Embryonic facial prominence (tissue), 1 donor: ENCODE measurements around the gene SMIM10L1.

Experiments used
- DNase-seq: peaks from one replicate; pipeline ENCODE4 v3.0.0-alpha.2; 2016; ENCODE audit errors: extremely low spot score

SMIM10L1 gene

GRCh38 chr12:11171145-11171968 lies at the start of gene SMIM10L1:
SMIM10L1 (plus strand) TSS chr12:11171194; CDS start chr12:11171357, 163 bp downstream.
- DNase-seq = peak; percentile 87

DNA sequence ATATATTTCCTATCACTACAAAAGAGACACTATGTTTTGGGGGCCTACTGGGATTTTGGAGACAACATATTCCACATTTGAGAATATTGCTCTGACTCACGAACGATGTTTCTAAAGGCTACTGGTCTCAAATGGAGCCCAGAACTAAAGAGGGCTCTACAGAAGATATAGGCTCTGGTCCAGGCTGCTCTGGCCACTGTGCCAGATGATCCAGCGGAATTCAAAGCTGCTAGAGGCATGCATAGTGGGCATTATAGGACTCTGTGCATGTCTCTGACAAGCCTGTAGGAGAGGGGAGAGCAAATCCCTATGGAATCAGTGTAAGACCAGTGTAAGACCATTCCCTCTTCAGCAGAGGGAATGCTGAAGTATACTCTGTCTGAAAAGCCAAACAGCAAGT lies 40.6 kb upstream of the SMIM10L1 start:
- no peak for DNase-seq

GRCh38 chr12:11130999-11131398 lies 40.0 kb upstream of the SMIM10L1 start:
- no peak for DNase-seq

GRCh38 chr12:11133162-11133561 lies 37.8 kb upstream of the SMIM10L1 start:
- DNase-seq = no peak

DNA sequence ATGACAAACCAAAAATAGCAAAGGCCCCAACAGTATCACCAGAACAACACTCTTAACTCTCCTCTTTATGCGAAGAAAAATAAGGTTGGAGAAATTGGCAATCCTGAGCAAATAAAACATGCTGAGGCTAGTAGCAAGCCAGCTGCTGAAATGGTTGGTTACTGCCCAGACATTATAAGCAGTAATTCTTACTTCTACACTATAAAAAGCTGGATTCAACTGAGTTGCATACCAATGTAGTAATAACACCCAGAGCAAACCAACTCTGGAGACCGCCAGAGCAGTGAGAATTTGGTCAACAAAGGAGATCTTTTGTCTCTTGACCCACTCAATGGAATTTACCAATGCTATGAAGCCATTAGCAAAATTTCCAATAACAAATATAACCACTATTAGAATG lies 37.2 kb upstream of the SMIM10L1 start:
- DNase-seq = no peak

- DNase-seq = no peak
Measured at GRCh38 chr12:11134305-11134704, 36.7 kb upstream of the SMIM10L1 start, which contains the start of gene TAS2R30. TAS2R30 (minus strand) TSS chr12:11134644; CDS start chr12:11134244, 400 bp downstream.

DNA sequence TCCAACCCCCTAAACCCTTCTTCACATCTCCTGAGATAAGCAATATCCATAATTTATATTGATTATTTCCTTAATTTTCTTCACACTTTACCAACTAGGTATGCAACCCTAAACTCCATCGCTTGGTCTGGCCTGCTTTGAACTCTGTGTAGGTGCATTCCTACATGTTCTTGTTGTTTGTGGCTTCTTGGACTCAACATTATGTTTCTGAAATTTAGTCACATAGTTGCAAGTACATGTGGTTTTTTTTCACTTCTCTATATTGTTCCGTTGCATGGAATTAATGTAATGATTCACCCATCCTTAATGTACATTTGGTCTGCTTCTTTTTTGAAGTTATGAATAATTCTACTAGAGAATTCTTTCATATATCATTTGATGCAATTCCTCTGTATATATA lies 34.9 kb upstream of the SMIM10L1 start:
- no peak for DNase-seq

DNA sequence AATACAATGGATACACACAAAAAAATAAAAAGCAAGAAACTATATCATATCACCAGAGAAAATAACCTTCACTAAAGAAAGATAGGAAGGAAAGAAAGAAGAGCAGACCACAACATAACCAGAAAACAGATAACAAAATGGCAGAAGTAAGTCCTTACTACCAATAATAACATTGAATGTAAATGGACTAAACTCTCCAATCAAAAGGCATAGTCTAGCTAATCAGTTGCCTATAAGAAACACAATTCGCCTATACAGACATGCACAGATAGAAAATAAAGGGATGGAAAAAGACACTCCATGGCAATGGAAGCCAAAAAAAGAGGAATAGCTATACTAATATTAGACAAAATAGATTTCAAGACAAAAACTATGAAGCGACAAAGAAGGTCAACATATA lies 27.6 kb upstream of the SMIM10L1 start:
- no peak for DNase-seq

GRCh38 chr12:11144297-11144696 lies 26.7 kb upstream of the SMIM10L1 start:
- DNase-seq = no peak

DNA sequence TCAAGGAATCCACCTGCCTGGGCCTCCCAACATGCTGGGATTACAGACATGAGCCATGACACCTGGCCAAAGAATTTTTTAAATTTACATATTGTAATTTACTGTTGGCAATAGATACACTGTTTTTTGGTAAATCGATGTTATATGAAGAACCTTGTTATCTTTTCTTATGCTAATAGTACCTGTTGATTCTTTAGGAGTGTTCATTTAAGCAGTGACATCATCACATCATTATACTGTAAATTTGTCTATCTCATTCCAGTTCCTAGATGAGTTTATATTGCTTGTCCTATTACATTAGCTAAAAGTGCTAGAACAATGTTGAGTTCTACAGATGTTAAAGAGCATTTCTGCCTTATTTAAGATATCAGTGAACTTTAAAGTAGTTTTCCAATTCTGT lies 23.6 kb upstream of the SMIM10L1 start:
- DNase-seq = no peak

- DNase-seq = no peak
Measured at GRCh38 chr12:11150832-11151231, 20.2 kb upstream of the SMIM10L1 start.

GRCh38 chr12:11152725-11153124 lies 18.3 kb upstream of the SMIM10L1 start:
- no peak for DNase-seq

DNA sequence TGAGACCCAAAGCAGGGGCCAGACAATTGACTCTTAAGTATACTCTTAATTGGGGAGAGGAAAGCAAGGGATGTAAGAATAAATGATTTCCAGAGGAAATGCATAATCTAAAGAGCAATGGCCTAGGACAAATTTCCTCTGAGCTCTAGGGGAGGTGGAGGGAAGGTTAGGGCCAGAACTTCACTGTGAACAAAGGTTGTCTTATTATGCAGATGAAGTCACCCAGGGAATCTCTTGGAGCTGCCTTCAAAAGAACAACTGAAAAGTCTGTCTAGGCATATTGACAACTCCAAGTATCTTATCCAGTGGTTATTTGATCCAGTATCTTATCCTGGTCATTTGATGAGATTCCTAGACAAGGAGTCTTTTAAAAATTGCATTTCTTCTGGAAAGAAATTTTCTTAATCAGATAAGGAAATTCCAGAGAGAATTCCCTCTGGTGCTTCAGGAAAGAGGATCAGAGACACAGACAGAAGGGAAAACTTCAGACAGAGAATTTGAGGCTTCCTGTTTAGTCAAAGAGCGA lies 16.5 kb upstream of the SMIM10L1 start:
- no peak for DNase-seq

GRCh38 chr12:11158885-11159444 lies 12.0 kb upstream of the SMIM10L1 start:
- no peak for DNase-seq

DNA sequence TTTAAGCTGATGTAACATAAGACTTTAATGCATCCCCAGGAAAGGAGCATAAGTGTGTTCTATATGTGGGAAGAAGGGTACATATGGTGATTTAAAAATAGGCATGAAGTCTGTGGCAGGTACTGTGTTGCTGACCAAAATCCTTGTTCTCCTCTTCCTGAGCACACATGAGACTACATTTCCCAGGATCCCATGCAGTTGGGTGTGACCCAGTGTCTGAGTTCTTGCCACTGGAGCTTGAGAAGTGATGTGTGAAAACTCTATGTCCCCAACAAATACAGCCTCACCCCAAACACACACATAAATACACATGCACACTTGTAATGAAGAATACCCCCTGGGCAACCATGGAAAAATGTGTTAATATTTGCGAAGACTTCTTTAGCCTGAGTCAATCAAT lies 8.5 kb upstream of the SMIM10L1 start:
- DNase-seq = no peak

GRCh38 chr12:11164384-11164783 lies 6.6 kb upstream of the SMIM10L1 start:
- no peak for DNase-seq

DNA sequence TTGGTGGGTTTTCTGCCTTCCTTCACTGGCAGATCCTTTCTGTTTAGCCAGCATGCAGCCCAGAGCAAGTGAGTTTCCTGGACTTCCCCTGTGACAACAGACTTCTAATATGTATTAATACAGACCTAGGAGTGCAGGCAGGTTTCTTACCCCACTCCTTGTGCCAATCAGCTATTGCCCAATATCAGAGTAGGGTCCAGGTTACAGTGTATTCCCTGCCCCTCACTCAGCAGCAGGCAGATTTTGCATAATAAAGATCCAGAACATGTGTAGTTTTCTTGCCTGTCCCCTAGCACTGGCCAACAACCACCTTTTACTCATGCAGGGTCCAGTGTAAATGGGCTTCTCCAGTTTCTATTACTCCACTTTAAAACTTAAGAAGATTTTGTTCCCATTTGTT lies 4.7 kb upstream of the SMIM10L1 start:
- no peak for DNase-seq

- DNase-seq = peak; percentile 39
Measured at GRCh38 chr12:11170810-11171144, 217 bp upstream of the SMIM10L1 start.

DNA sequence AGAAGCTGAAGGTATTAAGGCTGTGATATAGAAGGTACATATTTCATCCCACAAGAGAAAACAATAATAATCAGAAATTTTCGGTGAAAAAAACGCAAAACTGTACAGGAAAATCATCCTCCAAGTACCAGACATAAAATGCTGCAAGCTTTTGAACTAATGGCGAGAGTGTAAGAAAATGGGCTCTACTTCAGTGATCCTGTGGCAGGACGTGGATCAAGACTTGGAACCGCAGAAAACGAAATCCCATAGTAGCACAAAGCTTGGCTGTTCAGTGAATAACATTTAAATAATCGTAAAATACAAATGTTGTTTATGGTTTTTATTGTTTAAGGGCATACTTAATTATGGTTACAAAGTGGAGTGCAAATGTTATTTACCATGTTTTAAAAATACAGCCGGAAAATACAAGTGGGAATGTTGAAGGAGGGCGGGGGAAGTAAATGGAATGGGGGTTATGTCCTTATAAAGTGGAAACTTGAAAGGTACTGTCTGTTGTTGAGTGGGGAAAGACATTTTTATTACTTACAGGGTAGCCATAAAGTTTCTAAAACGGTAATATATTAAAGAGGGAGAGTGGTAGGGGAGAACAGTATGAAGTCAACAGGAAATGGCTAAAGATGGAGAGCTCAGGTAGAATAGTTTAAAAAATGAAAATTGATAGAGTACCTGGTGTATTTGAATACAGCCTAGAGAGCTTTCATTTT lies 1.1 kb downstream of the SMIM10L1 start:
- no peak for DNase-seq

DNA sequence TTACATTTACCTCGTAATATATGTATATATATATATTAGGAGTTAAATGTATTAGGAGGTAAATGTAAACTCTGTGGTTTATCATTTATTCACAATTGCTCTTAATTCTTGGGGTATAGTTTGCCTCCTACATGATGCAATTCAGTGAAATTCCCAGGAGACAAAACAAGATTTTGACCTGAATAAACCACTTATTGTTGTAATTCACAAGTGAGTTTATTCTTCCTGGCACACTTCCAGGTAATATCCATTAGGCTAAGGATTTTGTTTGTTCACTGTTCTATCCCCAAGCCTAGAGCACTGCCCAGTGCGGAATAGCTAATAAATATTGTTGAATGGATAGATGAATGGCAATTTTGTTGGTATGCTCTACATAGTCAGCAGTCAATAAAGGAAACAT lies 3.0 kb downstream of the SMIM10L1 start:
- no peak for DNase-seq

DNA sequence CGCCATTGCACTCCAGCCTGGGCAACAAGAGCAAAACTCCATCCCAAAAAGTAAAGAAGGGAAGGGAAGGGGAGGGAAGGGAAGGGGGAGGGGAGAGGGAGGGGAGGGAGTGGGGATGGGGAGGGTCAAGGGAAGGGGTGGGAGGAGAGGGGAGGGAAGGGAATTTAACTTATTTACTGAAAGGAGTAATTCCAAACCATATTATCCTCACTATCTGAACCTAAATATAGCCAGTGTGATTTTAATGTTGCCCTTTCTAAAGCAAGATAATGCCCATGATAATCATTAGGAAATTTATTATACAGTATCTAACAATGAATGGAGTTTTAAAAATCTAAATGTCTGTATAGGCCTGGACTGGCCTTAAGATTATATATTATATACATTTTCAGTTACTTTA lies 7.3 kb downstream of the SMIM10L1 start:
- DNase-seq = no peak

DNA sequence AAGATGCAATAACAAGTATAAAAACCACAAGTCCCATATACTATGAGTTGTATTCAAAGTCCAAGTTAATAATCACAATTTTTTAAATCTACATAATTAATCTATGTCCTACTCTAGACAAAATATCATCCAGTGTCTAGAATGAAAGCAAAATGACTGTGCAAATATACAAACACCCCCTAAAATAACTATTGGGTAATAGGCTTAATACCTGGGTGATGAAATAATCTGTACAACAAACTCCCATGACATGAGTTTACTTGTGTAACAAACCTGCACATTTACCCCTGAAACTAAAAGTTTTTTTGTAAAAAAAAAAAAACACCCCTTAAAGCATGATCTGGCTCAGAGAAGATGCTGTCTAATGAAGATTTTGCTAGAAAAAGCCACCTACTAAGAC lies 11.5 kb downstream of the SMIM10L1 start:
- DNase-seq = no peak

DNA sequence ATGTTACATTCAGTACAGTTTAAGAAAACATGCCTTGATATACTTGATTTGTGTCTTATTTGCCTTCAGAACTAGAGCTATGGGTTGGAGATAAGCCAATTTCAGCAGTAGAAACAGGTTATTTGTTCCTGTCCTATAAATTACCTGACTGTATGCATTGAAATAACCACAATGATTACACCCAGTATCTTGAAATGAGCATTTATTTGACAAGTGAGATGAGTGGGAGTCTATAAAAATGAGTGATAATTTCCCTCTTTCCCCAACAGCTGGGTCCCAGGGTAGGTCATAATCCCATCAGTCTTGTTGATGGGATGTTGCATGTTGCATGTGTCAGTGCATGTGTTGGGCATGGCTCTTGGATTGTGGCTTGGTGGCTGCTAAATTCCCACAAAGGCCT lies 12.0 kb downstream of the SMIM10L1 start:
- no peak for DNase-seq
